ENCODE results near the gene KLK8.

Gene KLK8, protein sequence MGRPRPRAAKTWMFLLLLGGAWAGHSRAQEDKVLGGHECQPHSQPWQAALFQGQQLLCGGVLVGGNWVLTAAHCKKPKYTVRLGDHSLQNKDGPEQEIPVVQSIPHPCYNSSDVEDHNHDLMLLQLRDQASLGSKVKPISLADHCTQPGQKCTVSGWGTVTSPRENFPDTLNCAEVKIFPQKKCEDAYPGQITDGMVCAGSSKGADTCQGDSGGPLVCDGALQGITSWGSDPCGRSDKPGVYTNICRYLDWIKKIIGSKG

DNA sequence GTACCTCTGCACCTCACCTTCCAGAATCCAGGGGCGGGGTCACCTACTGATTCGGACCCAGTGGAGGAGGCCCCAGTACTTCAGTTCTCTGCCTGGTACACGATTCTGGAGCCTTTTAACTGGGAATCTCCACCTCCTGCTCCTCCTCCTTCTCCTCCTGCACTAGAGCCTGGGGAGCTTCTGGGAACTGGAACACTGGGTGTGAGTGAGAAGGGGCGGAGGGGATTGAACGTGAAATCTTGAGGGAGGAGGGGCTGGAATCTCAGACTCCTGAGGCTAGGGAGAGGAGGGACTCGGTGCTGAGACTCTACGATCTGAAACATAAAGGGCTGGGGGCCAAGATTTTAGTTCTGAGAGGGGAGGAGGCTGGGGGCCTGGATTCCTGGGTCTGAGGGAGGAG is at the start of gene KLK8:
Gene KLK8, minus strand, starts transcription at position 90 of the 400 bp plus-strand sequence. CDS start 437 bp downstream, outside the sequence.
- Mint-ChIP-seq H3K27me3 (peaks cover 58 to 68% of the 10 kb centered on the region in 2 donors), H3K27ac (no peak within 1 kb of the TSS), H3K36me3 (no peaks in the 10 kb centered on the region), H3K4me3 (no peak within 1 kb of the TSS), H3K9me3 (peaks cover 0 to 3% of the 10 kb centered on the region in 2 donors), H3K4me1 (peaks cover 2 to 5% of the 10 kb centered on the region in 2 donors)
- DNase-seq (no peak), ATAC-seq (replicated peaks) (no peak)

DNA sequence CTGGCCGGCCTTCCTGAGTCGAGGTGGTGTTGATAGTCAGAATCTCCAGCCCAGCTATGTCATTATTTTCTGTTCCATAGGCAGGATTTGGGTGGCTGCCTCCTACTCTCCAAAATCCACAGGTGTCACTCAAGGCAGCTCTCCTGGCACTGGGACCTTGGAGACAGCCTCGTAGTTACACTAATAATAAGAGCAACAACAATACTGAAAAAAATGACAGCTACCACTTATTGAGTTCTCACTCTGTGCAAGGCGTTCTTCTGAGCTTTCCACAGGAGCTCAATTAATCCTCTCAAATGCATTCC is 45.6 kb upstream of the KLK8 start:
- Mint-ChIP-seq H3K27ac (no peak overlapping the region), H3K4me3 (no peak overlapping the region), H3K9me3 (peaks cover 0 to 3% of the 10 kb centered on the region in 2 donors), H3K36me3 (peaks cover 0 to 2% of the 10 kb centered on the region in 2 donors), H3K4me1 (no peaks in the 10 kb centered on the region), H3K27me3 (peaks cover 19 to 34% of the 10 kb centered on the region in 2 donors)
- ATAC-seq (replicated peaks) (no peak), DNase-seq (no peak)

DNA sequence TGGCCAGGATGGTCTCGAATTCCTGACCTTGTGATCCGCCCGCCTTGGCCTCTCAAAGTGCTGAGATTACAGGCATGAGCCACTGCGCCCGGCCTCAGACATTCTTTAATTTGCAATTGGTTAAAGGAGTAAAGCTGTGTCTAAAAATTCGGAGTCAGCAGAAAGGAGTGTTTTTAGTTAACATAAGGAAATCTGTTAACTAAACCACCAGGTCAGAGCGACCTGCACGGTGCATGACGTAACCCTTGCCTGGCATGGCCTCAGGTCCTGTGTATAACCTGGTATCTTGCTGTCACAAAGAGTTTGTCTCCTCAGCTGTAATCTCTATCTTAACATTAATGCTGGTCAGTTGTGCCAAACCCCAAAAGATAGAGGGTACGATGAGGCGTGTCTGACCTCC is 42.9 kb upstream of the KLK8 start:
- no peak overlapping the region for H3K4me3 Mint-ChIP-seq
- H3K4me1 Mint-ChIP-seq: no peaks in the 10 kb centered on the region
- DNase-seq: no peak
- peaks cover 0 to 2% of the 10 kb centered on the region in 2 donors for H3K36me3 Mint-ChIP-seq
- H3K9me3 Mint-ChIP-seq: peaks cover 0 to under 1% of the 10 kb centered on the region in 2 donors
- peaks cover 19 to 31% of the 10 kb centered on the region in 2 donors for H3K27me3 Mint-ChIP-seq
- H3K27ac Mint-ChIP-seq: no peak overlapping the region
- no peak for ATAC-seq (replicated peaks)

DNA sequence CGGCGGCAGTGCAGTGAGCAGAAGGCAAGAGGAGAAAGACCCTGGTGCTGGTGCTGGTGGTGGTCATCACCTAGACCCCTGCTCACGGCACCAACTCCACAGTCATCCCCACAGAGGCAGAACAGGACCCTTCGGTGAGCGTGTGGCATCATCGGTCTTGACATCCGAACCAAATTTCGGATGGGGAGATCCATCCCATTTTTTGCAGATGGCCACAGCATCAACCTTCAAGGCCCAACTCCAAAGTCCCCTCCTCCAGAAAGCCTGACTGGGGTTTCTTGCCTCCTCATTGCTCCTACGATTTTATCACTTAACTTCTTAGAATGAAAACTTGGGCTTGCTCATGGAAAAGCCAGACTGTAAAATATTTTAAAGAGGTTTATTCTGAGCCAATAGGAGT is 42.1 kb upstream of the KLK8 start:
- DNase-seq (no peak), ATAC-seq (replicated peaks) (no peak)
- Mint-ChIP-seq H3K4me3 (no peak overlapping the region), H3K4me1 (no peaks in the 10 kb centered on the region), H3K27ac (no peak overlapping the region), H3K9me3 (no peaks in the 10 kb centered on the region), H3K36me3 (no peaks in the 10 kb centered on the region), H3K27me3 (peaks cover 14 to 24% of the 10 kb centered on the region in 2 donors)

DNA sequence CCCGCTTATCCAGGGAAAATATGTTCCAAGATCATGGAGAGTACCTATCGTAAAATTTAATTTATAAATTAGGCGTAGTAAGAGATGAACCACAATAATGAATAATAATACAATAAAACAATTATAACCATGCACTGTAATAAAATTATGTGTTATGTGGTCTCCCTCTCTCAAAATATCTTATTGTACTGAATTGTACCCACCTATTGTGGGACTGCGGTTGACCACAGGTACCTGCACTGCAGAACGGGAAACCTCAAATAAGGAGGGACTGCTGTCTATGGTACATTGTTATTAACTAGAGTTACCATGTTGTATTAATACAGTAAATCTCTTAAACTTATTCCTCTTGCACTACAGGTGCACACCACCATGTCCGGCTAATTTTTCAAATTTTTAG is 38.7 kb upstream of the KLK8 start:
- Mint-ChIP-seq H3K27ac (no peak overlapping the region), H3K9me3 (no peaks in the 10 kb centered on the region), H3K4me3 (no peak overlapping the region), H3K27me3 (peaks cover 7 to 12% of the 10 kb centered on the region in 2 donors), H3K4me1 (no peaks in the 10 kb centered on the region), H3K36me3 (no peaks in the 10 kb centered on the region)
- ATAC-seq (replicated peaks) (no peak), DNase-seq (no peak)

DNA sequence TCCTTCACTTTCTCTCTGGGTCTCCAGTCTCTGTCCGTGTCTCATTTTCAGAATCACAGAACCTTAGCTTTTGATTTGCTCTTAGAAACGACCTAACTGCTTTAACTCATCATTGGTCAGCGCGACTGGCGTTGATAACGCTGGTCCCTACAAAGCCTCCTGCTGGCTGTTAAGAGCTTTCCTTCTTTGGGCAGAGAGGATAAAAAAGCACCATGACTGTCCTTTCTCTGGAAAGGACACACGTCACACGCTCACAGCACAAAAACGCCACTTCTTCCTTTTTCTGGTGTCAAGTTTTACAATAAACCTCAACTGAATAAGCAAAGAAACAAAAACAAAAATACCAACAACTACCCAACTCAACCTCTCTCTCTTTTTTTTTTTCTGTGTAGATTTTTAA is 35.1 kb upstream of the KLK8 start:
- Mint-ChIP-seq H3K4me3 (no peak overlapping the region), H3K4me1 (no peaks in the 10 kb centered on the region), H3K36me3 (peaks cover 0 to 2% of the 10 kb centered on the region in 2 donors), H3K27ac (no peak overlapping the region), H3K27me3 (peaks cover 32 to 36% of the 10 kb centered on the region in 2 donors), H3K9me3 (peaks cover under 1 to 3% of the 10 kb centered on the region in 2 donors)
- ATAC-seq (replicated peaks) (no peak), DNase-seq (no peak)

DNA sequence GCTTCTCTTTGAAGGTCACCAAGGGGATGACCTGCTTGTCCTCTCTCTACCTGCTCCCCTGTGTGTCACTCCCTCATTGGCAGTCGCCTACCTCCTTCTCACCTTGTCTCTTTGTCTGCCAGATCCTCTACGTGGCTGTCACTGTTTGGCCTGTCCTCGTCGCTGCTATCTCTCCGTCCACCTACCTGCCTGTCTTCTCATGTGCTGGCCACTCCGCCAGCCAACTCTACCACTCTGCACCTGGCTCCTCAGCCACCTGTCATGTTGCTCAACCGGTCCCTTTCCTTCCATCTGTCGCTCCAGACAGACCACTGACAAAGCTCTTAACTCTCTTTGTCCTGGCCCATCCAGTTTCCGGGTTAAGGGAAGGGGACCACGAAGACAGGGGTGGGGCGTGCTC is 33.3 kb upstream of the KLK8 start, which contains the start of gene KLK12:
Gene KLK12, minus strand, starts transcription at position 299 of the 400 bp plus-strand sequence. CDS start 381 bp downstream, outside the sequence.
- no peaks in the 10 kb centered on the region for H3K4me1 Mint-ChIP-seq
- DNase-seq (no peak), ATAC-seq (replicated peaks) (no peak)
- H3K4me3 Mint-ChIP-seq: no peak within 1 kb of the TSS
- H3K36me3 Mint-ChIP-seq: peaks cover 2 to 3% of the 10 kb centered on the region in 2 donors
- peak within 1 kb of the TSS; percentile 52 for H3K27ac Mint-ChIP-seq
- H3K27me3 Mint-ChIP-seq: peaks cover 44 to 48% of the 10 kb centered on the region in 2 donors
- peaks cover 10 to 11% of the 10 kb centered on the region in 2 donors for H3K9me3 Mint-ChIP-seq

DNA sequence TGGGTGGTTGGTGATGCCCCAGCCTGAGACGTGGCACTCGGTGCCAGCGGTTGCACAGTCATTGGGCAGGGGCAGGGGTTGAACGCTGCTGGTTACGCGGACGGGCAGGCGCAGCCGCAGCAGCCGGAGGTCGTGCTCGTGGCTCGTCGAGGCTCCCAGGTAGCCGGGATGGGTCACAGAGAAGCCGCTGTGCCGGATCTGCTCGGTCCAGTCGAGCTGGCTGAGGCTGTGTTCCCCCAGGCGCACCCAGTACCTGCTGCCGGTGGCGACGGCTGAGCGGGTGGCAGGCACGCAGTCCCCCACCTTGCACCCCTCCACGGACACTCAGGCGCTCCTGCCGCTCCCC is 30.4 kb upstream of the KLK8 start:
- peaks cover 10 to 11% of the 10 kb centered on the region in 2 donors for H3K9me3 Mint-ChIP-seq
- H3K27me3 Mint-ChIP-seq: peaks cover 51 to 58% of the 10 kb centered on the region in 2 donors
- no peak for DNase-seq
- H3K36me3 Mint-ChIP-seq: peaks cover 2 to 3% of the 10 kb centered on the region in 2 donors
- H3K4me1 Mint-ChIP-seq: no peaks in the 10 kb centered on the region
- H3K27ac Mint-ChIP-seq: no peak overlapping the region
- H3K4me3 Mint-ChIP-seq: no peak overlapping the region
- ATAC-seq (replicated peaks): no peak

DNA sequence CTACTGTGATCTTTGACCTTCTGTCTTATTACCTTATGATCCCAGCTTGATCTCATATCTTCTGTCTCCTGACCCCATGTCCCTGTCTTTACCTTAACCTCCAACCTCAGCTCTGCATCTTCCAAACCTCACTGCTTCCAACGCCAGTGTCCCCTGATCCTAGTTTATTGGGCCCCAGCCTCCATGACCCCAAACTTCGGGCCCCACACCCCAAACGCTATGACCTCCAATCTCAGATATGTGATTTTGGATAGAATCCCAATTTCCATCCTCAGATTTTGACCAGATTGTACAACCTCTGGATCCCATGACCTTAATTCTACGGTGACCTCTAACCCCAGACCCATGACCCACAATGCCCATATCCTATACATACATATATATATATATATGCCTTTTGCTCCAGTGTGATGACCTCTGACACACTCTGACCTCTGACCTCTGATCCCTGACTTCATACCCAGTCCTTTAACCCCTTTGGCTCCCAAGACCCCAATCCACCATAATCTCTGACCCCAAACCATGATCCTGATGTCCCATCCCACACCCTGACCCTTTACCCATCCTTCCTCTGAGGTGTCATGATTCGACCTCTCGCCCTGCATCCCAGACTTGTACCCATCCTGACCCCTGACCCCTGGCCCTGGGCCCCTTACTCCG is 29.9 kb upstream of the KLK8 start:
- no peak for ATAC-seq (replicated peaks)
- peaks cover 10 to 11% of the 10 kb centered on the region in 2 donors for H3K9me3 Mint-ChIP-seq
- peaks cover 2 to 3% of the 10 kb centered on the region in 2 donors for H3K36me3 Mint-ChIP-seq
- no peaks in the 10 kb centered on the region for H3K4me1 Mint-ChIP-seq
- peaks cover 55 to 63% of the 10 kb centered on the region in 2 donors for H3K27me3 Mint-ChIP-seq
- DNase-seq: no peak
- no peak overlapping the region for H3K4me3 Mint-ChIP-seq
- H3K27ac Mint-ChIP-seq: no peak overlapping the region

DNA sequence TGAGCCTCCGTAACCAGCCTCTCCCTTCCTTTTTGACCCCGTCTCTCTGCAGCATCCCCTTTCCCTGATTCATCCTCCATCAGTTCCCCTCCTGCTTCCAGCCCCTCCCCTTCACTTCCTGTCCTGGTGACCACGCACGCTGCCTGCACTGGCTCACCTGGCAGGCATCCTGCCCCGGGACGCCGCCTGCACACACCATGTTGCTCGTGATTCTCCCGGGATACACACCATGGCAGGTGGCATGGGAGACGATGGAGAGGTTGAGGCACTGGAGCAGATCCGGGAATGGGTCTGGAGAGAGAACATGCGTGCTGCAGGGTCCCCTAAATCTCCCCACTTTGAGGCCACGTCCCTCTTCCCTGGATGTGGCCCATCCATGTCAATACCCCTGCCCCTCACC is 29.2 kb upstream of the KLK8 start:
- Mint-ChIP-seq H3K27ac (no peak overlapping the region), H3K4me3 (no peak overlapping the region), H3K4me1 (no peaks in the 10 kb centered on the region), H3K36me3 (peaks cover 2 to 3% of the 10 kb centered on the region in 2 donors), H3K27me3 (peaks cover 51 to 67% of the 10 kb centered on the region in 2 donors), H3K9me3 (peaks cover 10 to 11% of the 10 kb centered on the region in 2 donors)
- ATAC-seq (replicated peaks) (no peak), DNase-seq (no peak)

DNA sequence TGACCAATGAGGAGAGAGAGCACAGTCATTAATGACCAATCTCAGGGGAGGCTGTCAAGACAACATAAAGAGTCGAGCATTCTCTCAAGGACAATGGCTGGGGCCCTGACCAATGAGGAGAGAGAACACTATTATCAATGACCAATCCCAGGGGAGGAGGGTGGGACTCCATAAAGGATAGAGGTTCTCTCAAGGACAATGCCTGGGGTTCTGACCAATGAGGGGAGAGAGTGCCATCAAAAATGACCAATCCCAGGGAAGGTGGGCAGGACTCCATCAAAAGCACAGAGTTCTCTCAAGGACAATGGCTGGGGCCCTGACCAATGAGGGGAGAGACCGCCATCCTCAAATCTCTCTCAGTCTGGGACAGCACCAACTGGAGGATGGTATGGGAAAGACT is 28.3 kb upstream of the KLK8 start:
- ATAC-seq (replicated peaks): no peak
- Mint-ChIP-seq H3K9me3 (peaks cover 10 to 11% of the 10 kb centered on the region in 2 donors), H3K36me3 (peaks cover 2 to 3% of the 10 kb centered on the region in 2 donors), H3K27me3 (peaks cover 43 to 67% of the 10 kb centered on the region in 2 donors), H3K4me1 (no peaks in the 10 kb centered on the region), H3K27ac (no peak overlapping the region), H3K4me3 (no peak overlapping the region)
- no peak for DNase-seq

DNA sequence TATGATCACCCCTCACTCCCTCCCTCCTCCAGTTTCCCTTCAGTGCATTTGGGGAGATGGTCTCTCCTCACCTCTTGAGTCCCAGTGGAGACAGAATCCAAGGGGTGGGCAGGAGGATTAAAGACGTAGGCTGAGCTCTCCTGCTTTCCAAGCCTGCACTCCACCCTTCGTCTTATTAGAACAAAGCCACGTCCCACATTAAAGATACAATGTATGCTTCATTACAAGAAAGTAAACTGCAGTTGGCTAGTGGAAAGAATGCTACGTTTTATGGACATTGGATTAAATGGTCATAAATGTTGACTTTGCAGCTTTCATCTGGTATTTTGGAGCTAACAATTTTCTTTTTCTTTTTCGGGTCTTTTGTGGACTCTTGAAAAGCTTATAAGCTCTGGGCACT is 26.5 kb upstream of the KLK8 start:
- Mint-ChIP-seq H3K4me1 (no peaks in the 10 kb centered on the region), H3K36me3 (peaks cover 2 to 3% of the 10 kb centered on the region in 2 donors), H3K9me3 (peaks cover 10 to 11% of the 10 kb centered on the region in 2 donors), H3K4me3 (no peak overlapping the region), H3K27me3 (peaks cover 48 to 69% of the 10 kb centered on the region in 2 donors), H3K27ac (no peak overlapping the region)
- no peak for DNase-seq
- ATAC-seq (replicated peaks): no peak

DNA sequence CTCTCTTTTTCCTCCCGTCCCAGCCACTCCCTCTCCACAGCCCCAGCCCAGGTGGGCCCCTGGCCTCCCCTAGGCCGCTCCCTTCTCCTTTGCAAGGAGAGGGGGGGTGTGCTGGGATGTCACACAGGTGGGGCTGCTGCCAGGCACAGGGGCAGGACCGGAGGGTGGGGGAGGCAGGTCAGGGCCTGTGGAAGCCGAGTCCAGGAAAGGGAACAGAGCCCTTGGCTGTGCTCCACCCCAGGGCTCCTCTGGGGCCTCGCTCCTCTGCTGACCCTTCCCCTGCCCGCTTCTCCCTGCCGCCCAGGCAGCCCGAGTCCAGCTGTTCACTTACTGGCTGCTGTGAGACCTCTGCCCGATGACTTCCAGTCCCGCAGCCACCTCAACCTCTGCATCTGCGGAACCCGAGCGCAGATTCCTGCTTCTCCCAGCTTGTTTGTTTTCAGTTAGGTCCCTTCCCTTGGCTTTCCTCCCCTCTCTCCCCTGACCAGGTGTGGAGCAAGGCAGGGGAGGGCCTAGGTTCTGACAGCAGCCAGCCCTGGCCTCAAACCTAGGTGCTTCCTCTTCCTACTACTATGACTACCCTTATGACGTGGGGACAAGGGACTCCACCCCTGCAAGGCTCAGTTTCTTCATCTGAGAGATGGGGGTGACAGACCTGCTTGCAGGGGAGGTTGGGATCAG is 25.9 kb upstream of the KLK8 start:
- ATAC-seq (replicated peaks) (no peak), DNase-seq (no peak)
- no peak overlapping the region for H3K27ac Mint-ChIP-seq
- no peaks in the 10 kb centered on the region for H3K4me1 Mint-ChIP-seq
- H3K27me3 Mint-ChIP-seq: peaks cover 54 to 74% of the 10 kb centered on the region in 2 donors
- peaks cover 2 to 3% of the 10 kb centered on the region in 2 donors for H3K36me3 Mint-ChIP-seq
- H3K4me3 Mint-ChIP-seq: no peak overlapping the region
- H3K9me3 Mint-ChIP-seq: peaks cover 10 to 11% of the 10 kb centered on the region in 2 donors

DNA sequence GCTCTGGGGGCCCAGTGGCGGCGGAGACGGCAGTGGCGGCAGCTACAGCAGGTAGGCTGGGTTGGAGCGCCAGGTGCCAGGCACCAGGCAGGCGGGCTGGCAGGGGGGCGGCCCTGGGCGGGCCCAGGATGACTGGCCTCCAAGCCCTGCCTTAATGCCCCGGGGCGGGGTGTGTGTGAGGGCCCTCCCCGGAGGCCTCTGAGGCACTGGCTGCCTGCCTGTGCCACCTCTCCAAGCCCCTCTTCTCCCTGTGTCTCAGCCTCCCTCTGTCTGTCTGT is 25.1 kb upstream of the KLK8 start, which contains the start of gene KLK11:
Gene KLK11, minus strand, starts transcription at position 63 of the 278 bp plus-strand sequence. CDS start 985 bp downstream, outside the sequence.
- H3K27ac Mint-ChIP-seq: no peak within 1 kb of the TSS
- no peaks in the 10 kb centered on the region for H3K4me1 Mint-ChIP-seq
- H3K4me3 Mint-ChIP-seq: no peak within 1 kb of the TSS
- peaks cover 8 to 10% of the 10 kb centered on the region in 2 donors for H3K9me3 Mint-ChIP-seq
- H3K27me3 Mint-ChIP-seq: peaks cover 47 to 67% of the 10 kb centered on the region in 2 donors
- ATAC-seq (replicated peaks) (no peak), DNase-seq (no peak)
- H3K36me3 Mint-ChIP-seq: peaks cover 0 to 3% of the 10 kb centered on the region in 2 donors

Measured in stimulated activated naive B cell treated with anti-CD40 and anti-IgM and Interleukin-4, amounts not matched to agents 10 μg/mL and 1 μg/mL and 100 μg/mL, for 72 hours (primary cell).